C4-2B (cell line): ENCODE measurements around the gene MAFF.

Source experiments
- CTCF ChIP-seq: fragments of 450-650 bp; conservative IDR thresholded peaks from 2 replicates; pipeline ENCODE4 v1.5.1; 2017; ENCODE audit warnings: mild to moderate bottlenecking
- ZFX ChIP-seq: fragments of 450-650 bp; IDR thresholded peaks from 2 replicates; pipeline ENCODE4 v1.6.1; 2017

- TF ChIP-seq CTCF (no peak), ZFX (no peak)
These were observed 11.7 kb downstream of the MAFF start for GRCh38 chr22:38213319-38213989.
